Right forelimb (tissue), 1 donor: ENCODE results near the gene RNF217.
"Not testable (repeated sequence)": the region's sequence is repeated elsewhere in the genome, so short reads cannot be mapped to it uniquely, and the experiment has no call there.

Source experiments
- DNase-seq: peaks from one replicate; pipeline ENCODE4 v3.0.0-alpha.2; 2018

Gene RNF217

GRCh38 chr6:124963416-124963785, 1.2 kb downstream of the RNF217 start:
- DNase-seq = no peak

- DNase-seq = no peak
Observed at GRCh38 chr6:124963831-124964763, 1.9 kb downstream of the RNF217 start.

- DNase-seq = no peak
Observed at GRCh38 chr6:124964764-124965105, 2.5 kb downstream of the RNF217 start.

- DNase-seq = not testable (repeated sequence)
Observed at GRCh38 chr6:124965424-124965850, 3.2 kb downstream of the RNF217 start.

- DNase-seq = no peak
Observed at GRCh38 chr6:124967444-124967843, 5.2 kb downstream of the RNF217 start.

- DNase-seq = no peak
Observed at GRCh38 chr6:124968401-124968800, 6.2 kb downstream of the RNF217 start.

- no peak for DNase-seq
Observed at GRCh38 chr6:124970243-124970642, 8.0 kb downstream of the RNF217 start.

GRCh38 chr6:124970763-124971162, 8.5 kb downstream of the RNF217 start:
- no peak for DNase-seq

- DNase-seq = no peak
Observed at GRCh38 chr6:124973780-124974179, 11.5 kb downstream of the RNF217 start.

- DNase-seq = no peak
Observed at GRCh38 chr6:124974771-124975377, 12.6 kb downstream of the RNF217 start.

- no peak for DNase-seq
Observed at GRCh38 chr6:124977067-124977908, 15.1 kb downstream of the RNF217 start.

GRCh38 chr6:124978451-124979293, 16.4 kb downstream of the RNF217 start:
- DNase-seq = no peak

- no peak for DNase-seq
Observed at GRCh38 chr6:124979294-124979678, 17.0 kb downstream of the RNF217 start.

GRCh38 chr6:124982669-124983068, 20.4 kb downstream of the RNF217 start:
- DNase-seq = no peak

- DNase-seq = no peak
Observed at GRCh38 chr6:124983383-124984083, 21.3 kb downstream of the RNF217 start.

- DNase-seq = no peak
Observed at GRCh38 chr6:124984668-124985338, 22.6 kb downstream of the RNF217 start.

- no peak for DNase-seq
Observed at GRCh38 chr6:124986164-124986563, 23.9 kb downstream of the RNF217 start.

GRCh38 chr6:124987291-124987690, 25.1 kb downstream of the RNF217 start:
- DNase-seq = no peak

- DNase-seq = no peak
Observed at GRCh38 chr6:124987999-124988591, 25.9 kb downstream of the RNF217 start.

- DNase-seq = no peak
Observed at GRCh38 chr6:124989136-124989983, 27.1 kb downstream of the RNF217 start.
